Mesenchymal stem cell (in vitro differentiated cells and primary cell): ENCODE measurements around the gene NECAB3.

Experiments used
- DNase-seq: peaks from one replicate; pipeline ENCODE4 v3.0.0-alpha.2; 2013
- H2AFZ ChIP-seq: one replicate; pipeline ENCODE4 v1.6.1; 2013; ENCODE audit warnings: low read depth, mild to moderate bottlenecking, control low read depth, inconsistent platforms, low read length, moderate library complexity
- H2AK5ac ChIP-seq: 2 replicates; pipeline ENCODE4 v1.6.1; 2013; ENCODE audit warnings: low read length, moderate library complexity, mild to moderate bottlenecking, inconsistent platforms; ENCODE audit not compliant: severe bottlenecking
- H2BK120ac ChIP-seq: one replicate; pipeline ENCODE4 v1.6.1; 2013; ENCODE audit warnings: low read depth, mild to moderate bottlenecking, inconsistent platforms, low read length, moderate library complexity
- H2BK12ac ChIP-seq, 2 experiments: one replicate each; pipeline ENCODE4 v1.6.1; 2013; ENCODE audit warnings: inconsistent platforms in 2 of 2, low read length in 2 of 2, mild to moderate bottlenecking in 2 of 2, moderate library complexity in 2 of 2, control low read depth in 1 of 2
- H2BK15ac ChIP-seq: one replicate; pipeline ENCODE4 v1.6.1; 2013; ENCODE audit warnings: mild to moderate bottlenecking, low read depth, inconsistent platforms; ENCODE audit not compliant: poor library complexity, severe bottlenecking
- H2BK5ac ChIP-seq: 2 replicates; pipeline ENCODE4 v1.6.1; 2013; ENCODE audit warnings: low read depth, mild to moderate bottlenecking, low read length, control low read depth, inconsistent platforms; ENCODE audit not compliant: poor library complexity, severe bottlenecking
- H3K14ac ChIP-seq, 2 experiments: one replicate each; pipeline ENCODE4 v1.6.1; 2013; ENCODE audit warnings: inconsistent platforms in 2 of 2, low read length in 2 of 2, control low read depth in 1 of 2, mild to moderate bottlenecking in 1 of 2, moderate library complexity in 1 of 2
- H3K18ac ChIP-seq, 2 experiments: one replicate each; pipeline ENCODE4 v1.6.1; 2013; ENCODE audit warnings: inconsistent platforms in 2 of 2, low read length in 2 of 2, control low read depth in 1 of 2, low read depth in 1 of 2, mild to moderate bottlenecking in 1 of 2
- H3K23ac ChIP-seq, 2 experiments: one replicate each; pipeline ENCODE4 v1.6.1; 2013; ENCODE audit warnings: inconsistent platforms in 2 of 2, low read length in 2 of 2, mild to moderate bottlenecking in 2 of 2, moderate library complexity in 2 of 2, control low read depth in 1 of 2
- H3K27ac ChIP-seq: 2 replicates; pipeline ENCODE4 v1.5.1; 2013; ENCODE audit warnings: mild to moderate bottlenecking, moderate library complexity, low read length, control low read depth, inconsistent platforms; ENCODE audit not compliant: poor library complexity, severe bottlenecking
- H3K27me3 ChIP-seq, 2 experiments: 2 replicates each; pipeline versions ENCODE4 v1.6.1 to v1.7.0; 2013; ENCODE audit warnings: low read length in 2 of 2, mild to moderate bottlenecking in 2 of 2, moderate library complexity in 2 of 2, control low read depth in 1 of 2, inconsistent platforms in 1 of 2; ENCODE audit not compliant: control insufficient read depth in 1 of 2, insufficient read depth in 1 of 2
- H3K36me3 ChIP-seq, 2 experiments: 2 replicates each; pipeline versions ENCODE4 v1.6.1 to v1.7.0; 2013; ENCODE audit warnings: low read length in 2 of 2, control low read depth in 1 of 2, inconsistent platforms in 1 of 2, low read depth in 1 of 2, mild to moderate bottlenecking in 1 of 2; ENCODE audit not compliant: insufficient read depth in 2 of 2, control insufficient read depth in 1 of 2
- H3K4ac ChIP-seq, 2 experiments: one replicate each; pipeline ENCODE4 v1.6.1; 2013; ENCODE audit warnings: inconsistent platforms in 2 of 2, low read length in 2 of 2, mild to moderate bottlenecking in 2 of 2, moderate library complexity in 2 of 2, control low read depth in 1 of 2, low read depth in 1 of 2
- H3K4me1 ChIP-seq: 2 replicates; pipeline ENCODE4 v1.6.1; 2013; ENCODE audit warnings: low read depth, low read length, control low read depth; ENCODE audit not compliant: control insufficient read depth, insufficient read depth
- H3K4me2 ChIP-seq: 2 replicates; pipeline ENCODE4 v1.6.1; 2013; ENCODE audit warnings: low read length, mild to moderate bottlenecking, inconsistent platforms; ENCODE audit not compliant: poor library complexity, severe bottlenecking
- H3K4me3 ChIP-seq, 2 experiments: 2 replicates each; pipeline versions ENCODE4 v1.5.1 to v1.7.0; 2013; ENCODE audit warnings: low read length in 2 of 2, mild to moderate bottlenecking in 2 of 2, control low read depth in 1 of 2, low read depth in 1 of 2; ENCODE audit not compliant: insufficient read depth in 1 of 2
- H3K79me1 ChIP-seq: replicated peaks from 2 replicates; pipeline ENCODE4 v1.6.1; 2013; ENCODE audit warnings: mild to moderate bottlenecking, control low read depth, low read length, inconsistent platforms; ENCODE audit not compliant: poor library complexity, severe bottlenecking
- H3K9ac ChIP-seq: 2 replicates; pipeline ENCODE4 v1.7.0; 2013; ENCODE audit warnings: mild to moderate bottlenecking, low read length, moderate library complexity
- H3K9me3 ChIP-seq: 2 replicates; pipeline ENCODE4 v1.7.0; 2013; ENCODE audit warnings: mild to moderate bottlenecking, low read length; ENCODE audit not compliant: control insufficient read depth
- H4K8ac ChIP-seq: one replicate; pipeline ENCODE4 v1.6.1; 2013; ENCODE audit warnings: inconsistent platforms, mild to moderate bottlenecking, low read length, moderate library complexity
- H4K91ac ChIP-seq: one replicate; pipeline ENCODE4 v1.6.1; 2013; ENCODE audit warnings: mild to moderate bottlenecking, low read length, inconsistent platforms
- WGBS: methylation state at CpG from one replicate; pipeline ENCODE4 v1.1.7; 2013; ENCODE audit warnings: mixed read lengths; 5-methylcytosine and 5-hydroxymethylcytosine counted together

The NECAB3 gene

GRCh38 chr20:33660685-33661058 is 13.6 kb downstream of the NECAB3 start:
- H3K9ac ChIP-seq, result no peak overlapping the region
- DNase-seq, result no peak

DNA sequence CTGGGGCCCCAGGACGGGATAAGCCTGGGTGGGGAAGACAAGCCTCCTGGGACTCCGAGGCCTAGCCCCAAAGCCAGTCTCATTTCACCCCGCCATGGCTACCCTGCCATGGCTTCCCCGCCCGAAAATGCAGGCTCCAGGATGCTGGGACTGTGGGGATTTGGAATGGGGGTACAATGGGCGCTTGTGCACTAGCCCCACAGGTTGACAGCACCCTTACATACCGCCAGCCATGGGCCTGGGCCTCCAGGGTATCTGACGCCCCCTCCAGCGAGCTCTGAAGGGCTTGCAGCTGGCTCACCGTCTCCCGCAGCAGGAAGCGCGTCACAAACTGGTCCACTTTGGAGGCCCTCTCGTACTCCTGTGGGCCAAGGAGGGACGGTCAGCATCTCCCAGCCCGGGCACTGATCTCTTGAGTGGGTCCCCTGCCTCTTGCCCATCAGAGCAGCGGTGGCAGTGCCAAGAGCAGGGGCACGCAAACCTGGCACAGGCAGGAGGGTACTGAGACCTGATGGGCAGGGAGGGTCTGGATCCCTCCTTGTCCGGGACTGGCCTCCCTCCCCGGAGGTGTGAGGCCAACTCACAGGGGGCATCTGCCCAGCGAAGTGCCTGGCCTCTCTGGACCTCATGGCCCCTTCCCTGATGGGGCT is 14.1 kb downstream of the NECAB3 start:
- Histone ChIP-seq H3K4me3 (no peak overlapping the region), H3K27me3 (no peaks in the 10 kb centered on the region), H3K14ac (no peak overlapping the region), H3K4ac (no peak overlapping the region), H4K8ac (no peak overlapping the region), H3K9me3 (no peaks in the 10 kb centered on the region), H3K23ac (no peak overlapping the region), H3K27ac (no peak overlapping the region), H3K18ac (no peak overlapping the region), H2BK15ac (no peak overlapping the region), H3K9ac (no peak overlapping the region), H2BK120ac (no peak overlapping the region), H4K91ac (no peak overlapping the region), H2BK5ac (no peak overlapping the region), H2AFZ (no peak overlapping the region), H2AK5ac (no peak overlapping the region), H2BK12ac (no peak overlapping the region), H3K36me3 (peaks cover 15 to 62% of the 10 kb centered on the region in 2 experiments), H3K4me2 (no peak overlapping the region), H3K79me1 (peaks cover 25% of the 10 kb centered on the region), H3K4me1 (peaks cover 28% of the 10 kb centered on the region)
- DNase-seq, result no peak
- WGBS, result 94% methylated on average over 21 of the region's 21 CpGs

More at GRCh38 chr20:33660685-33661058, 13.6 kb downstream of the NECAB3 start:
- H3K79me1 ChIP-seq, result peaks cover 25% of the 10 kb centered on the region
- H3K14ac ChIP-seq, result no peak overlapping the region
- peaks cover 28% of the 10 kb centered on the region for H3K4me1 ChIP-seq
- no peak overlapping the region for H3K4me2 ChIP-seq
- no peak overlapping the region for H3K27ac ChIP-seq
- H3K36me3 ChIP-seq, result peaks cover 15 to 62% of the 10 kb centered on the region in 2 experiments
- H3K23ac ChIP-seq, result no peak overlapping the region
- H4K91ac ChIP-seq, result no peak overlapping the region
- no peak overlapping the region for H2AK5ac ChIP-seq
- no peak overlapping the region for H3K18ac ChIP-seq
- 93% methylated on average over 7 of the region's 7 CpGs for WGBS
- H3K27me3 ChIP-seq, result no peaks in the 10 kb centered on the region
- H3K4ac ChIP-seq, result no peak overlapping the region
- no peak overlapping the region for H2BK5ac ChIP-seq
- no peak overlapping the region for H3K4me3 ChIP-seq
- no peak overlapping the region for H2BK15ac ChIP-seq
- no peak overlapping the region for H2BK120ac ChIP-seq
- H4K8ac ChIP-seq, result no peak overlapping the region
- no peak overlapping the region for H2BK12ac ChIP-seq
- no peaks in the 10 kb centered on the region for H3K9me3 ChIP-seq
- H2AFZ ChIP-seq, result no peak overlapping the region

- Histone ChIP-seq H3K4ac (no peak overlapping the region), H3K4me2 (no peak overlapping the region), H3K23ac (no peak overlapping the region), H3K27ac (no peak overlapping the region), H3K9ac (no peak overlapping the region), H3K14ac (no peak overlapping the region), H3K27me3 (no peaks in the 10 kb centered on the region), H3K36me3 (peaks cover 15 to 58% of the 10 kb centered on the region in 2 experiments), H3K18ac (no peak overlapping the region), H2BK12ac (no peak overlapping the region), H4K91ac (no peak overlapping the region), H2AK5ac (no peak overlapping the region), H2BK5ac (no peak overlapping the region), H3K4me3 (no peak overlapping the region), H2BK120ac (no peak overlapping the region), H2AFZ (no peak overlapping the region), H3K9me3 (no peaks in the 10 kb centered on the region), H3K79me1 (peaks cover 23% of the 10 kb centered on the region), H4K8ac (no peak overlapping the region), H2BK15ac (no peak overlapping the region), H3K4me1 (peaks cover 26% of the 10 kb centered on the region)
- DNase-seq, result no peak
- WGBS, result 98% methylated on average over 32 of the region's 32 CpGs
These were observed 14.7 kb downstream of the NECAB3 start for GRCh38 chr20:33659341-33660034.

DNA sequence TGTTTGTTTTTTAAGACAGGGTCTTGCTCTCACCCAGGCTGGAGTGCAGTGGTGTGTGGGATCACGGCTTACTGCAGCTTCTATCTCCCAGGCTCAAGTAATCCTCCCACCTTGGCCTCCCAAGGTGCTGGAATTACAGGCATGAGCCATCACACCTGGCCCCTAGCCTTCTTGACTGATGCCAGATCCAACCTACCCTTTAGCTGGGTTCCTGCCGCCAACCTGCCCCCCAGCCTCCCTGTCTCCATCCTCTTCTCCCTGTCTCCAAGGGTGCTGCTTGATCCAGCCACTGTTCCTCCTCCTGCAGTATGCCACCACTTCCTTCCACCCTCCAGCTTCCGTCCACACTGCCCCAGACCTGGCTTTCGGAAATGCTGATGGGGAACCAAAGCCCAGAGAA is 15.3 kb downstream of the NECAB3 start:
- H3K23ac ChIP-seq, result no peak overlapping the region
- no peak overlapping the region for H2BK120ac ChIP-seq
- no peak overlapping the region for H2BK12ac ChIP-seq
- DNase-seq, result no peak
- H3K14ac ChIP-seq, result no peak overlapping the region
- no peak overlapping the region for H2BK15ac ChIP-seq
- H3K4ac ChIP-seq, result no peak overlapping the region
- H3K27ac ChIP-seq, result no peak overlapping the region
- H2AFZ ChIP-seq, result no peak overlapping the region
- WGBS, result 97% methylated on average over 4 of the region's 4 CpGs
- no peak overlapping the region for H4K8ac ChIP-seq
- no peak overlapping the region for H2AK5ac ChIP-seq
- peaks cover 25% of the 10 kb centered on the region for H3K4me1 ChIP-seq
- H4K91ac ChIP-seq, result no peak overlapping the region
- H2BK5ac ChIP-seq, result no peak overlapping the region
- peaks cover 15 to 61% of the 10 kb centered on the region in 2 experiments for H3K36me3 ChIP-seq
- H3K9me3 ChIP-seq, result no peaks in the 10 kb centered on the region
- H3K4me3 ChIP-seq, result no peak overlapping the region
- H3K4me2 ChIP-seq, result no peak overlapping the region
- H3K9ac ChIP-seq, result no peak overlapping the region
- no peak overlapping the region for H3K18ac ChIP-seq
- H3K27me3 ChIP-seq, result no peaks in the 10 kb centered on the region
- H3K79me1 ChIP-seq, result peaks cover 23% of the 10 kb centered on the region
